HCT116 (cell line): Measurements from ENCODE around the gene SLC18B1. TPM values are rescaled to one million over a fixed set of nuclear protein-coding genes. Genes with fewer than 3 reads are reported as not detected.

ENCODE experiments used
- ATAC-seq: fragments of 200-7000 bp; cut with Tn5 transposase; 2 replicates; pipeline ENCODE4 v1.9.1; 2020; ENCODE audit warnings: mild to moderate bottlenecking, moderate library complexity
- BruUV-seq: library from RNA; stranded (reverse); fragments of 400-500 nt; replicated peaks from 2 replicates; lab custom pipeline; 2021; lab: Mats Ljungman, UMichigan
- CTCF ChIA-PET: fragments of 300-600 bp; sonication (Branson Sonifier 250); formaldehyde crosslinking; loops from one replicate; lab custom pipeline; 2021; ENCODE audit warnings: antibody characterized with exemption; lab: Charles Lee
- POLR2A ChIA-PET: fragments of 300-600, 350-600 bp; sonication (Branson Sonifier 250); formaldehyde crosslinking; loops from one replicate; lab custom pipeline; 2021; ENCODE audit warnings: antibody characterized with exemption; lab: Charles Lee
- RAD21 ChIA-PET, 2 experiments: fragments of 300-600 bp; sonication (Branson Sonifier 250); formaldehyde crosslinking; loops; one replicate each; lab custom pipeline; 2023; ENCODE audit warnings: low total read pairs in 2 of 2; ENCODE audit not compliant: uncharacterized antibody in 2 of 2, unreplicated experiment in 2 of 2, low non-redundant PET in 1 of 2; lab: Charles Lee
- DNase-seq: peaks from one replicate; pipeline ENCODE4 v3.0.0-alpha.2; 2010; ENCODE audit warnings: low read depth, low spot score
- H2AFZ ChIP-seq: fragments of 200-600 bp; shearing (Covaris generic), sonication (generic); 2 replicates; pipeline ENCODE4 v1.6.1; 2017; ENCODE audit warnings: low read depth, mixed run types, mixed read lengths, antibody characterized with exemption, low read length; ENCODE audit not compliant: poor library complexity, severe bottlenecking
- H3K27ac ChIP-seq: 2 replicates; pipeline ENCODE4 v1.5.1; 2012; ENCODE audit warnings: low read depth, low read length
- H3K27me3 ChIP-seq: fragments of 200-600 bp; sonication (generic); 2 replicates; pipeline ENCODE4 v1.6.1; 2016; ENCODE audit warnings: mixed run types, low read length, mixed read lengths; ENCODE audit not compliant: insufficient read depth
- H3K36me3 ChIP-seq, 2 experiments: fragments of 200-500 bp in 1 of 2; fragments of 200-600 bp in 1 of 2; sonication (Bioruptor generic) in 1 of 2; sonication (generic) in 1 of 2; 2 replicates each; pipeline versions ENCODE4 v1.5.1 to v1.6.1; 2014 to 2016; ENCODE audit warnings: low read length in 2 of 2, inconsistent platforms in 1 of 2, mixed read lengths in 1 of 2, mixed run types in 1 of 2; ENCODE audit not compliant: insufficient read depth in 2 of 2, control insufficient read depth in 1 of 2
- H3K4me1 ChIP-seq, 2 experiments: fragments of 200-600 bp in 1 of 2; sonication (generic) in 1 of 2; 2 replicates each; pipeline versions ENCODE4 v1.5.1 to v1.6.1; 2012 to 2017; ENCODE audit warnings: low read length in 2 of 2, inconsistent platforms in 1 of 2, mild to moderate bottlenecking in 1 of 2, mixed read lengths in 1 of 2, mixed run types in 1 of 2, moderate library complexity in 1 of 2; ENCODE audit not compliant: insufficient read depth in 2 of 2, control insufficient read depth in 1 of 2
- H3K4me2 ChIP-seq: fragments of 200-600 bp; sonication (generic); 2 replicates; pipeline ENCODE4 v1.6.1; 2017; ENCODE audit warnings: mixed run types, low read length, mixed read lengths
- H3K4me3 ChIP-seq, 2 experiments: fragments of 200-600 bp in 1 of 2; sonication (generic) in 1 of 2; replicated peaks in 1 of 2; 2 replicates each; pipeline ENCODE4 v1.5.1; 2011 to 2016; ENCODE audit warnings: low read length in 2 of 2, control low read depth in 1 of 2, low read depth in 1 of 2, mild to moderate bottlenecking in 1 of 2, mixed read lengths in 1 of 2, mixed run types in 1 of 2
- H3K79me2 ChIP-seq: fragments of 200-600 bp; sonication (generic); 2 replicates; pipeline ENCODE4 v1.6.1; 2017; ENCODE audit warnings: mild to moderate bottlenecking, mixed run types, low read length, moderate library complexity, mixed read lengths; ENCODE audit not compliant: insufficient read depth
- H3K9ac ChIP-seq: fragments of 200-600 bp; sonication (generic); 2 replicates; pipeline ENCODE4 v1.6.1; 2016; ENCODE audit warnings: low read length, mixed read lengths
- H3K9me2 ChIP-seq: fragments of 200-600 bp; sonication (generic), shearing (Covaris generic); 2 replicates; pipeline ENCODE4 v1.6.1; 2017; ENCODE audit warnings: mixed run types, mild to moderate bottlenecking, moderate library complexity; ENCODE audit not compliant: insufficient read depth
- H3K9me3 ChIP-seq, 2 experiments: fragments of 200-500 bp in 1 of 2; fragments of 200-600 bp in 1 of 2; sonication (Bioruptor generic) in 1 of 2; sonication (generic) in 1 of 2; 2 replicates each; pipeline ENCODE4 v1.6.1; 2014 to 2017; ENCODE audit warnings: low read length in 2 of 2, mixed read lengths in 2 of 2, inconsistent platforms in 1 of 2, low read depth in 1 of 2, mild to moderate bottlenecking in 1 of 2, mixed run types in 1 of 2, moderate library complexity in 1 of 2; ENCODE audit not compliant: control insufficient read depth in 1 of 2, insufficient read depth in 1 of 2
- H4K20me1 ChIP-seq: fragments of 200-600 bp; sonication (generic), shearing (Covaris generic); 2 replicates; pipeline ENCODE4 v1.6.1; 2017; ENCODE audit warnings: mixed run types, mild to moderate bottlenecking, moderate library complexity; ENCODE audit not compliant: insufficient read depth
- CBX3 ChIP-seq: IDR thresholded peaks from 2 replicates; pipeline ENCODE4 v1.6.1; 2012; ENCODE audit warnings: low read depth
- CEBPB ChIP-seq: IDR thresholded peaks from 2 replicates; pipeline ENCODE4 v1.6.1; 2012; ENCODE audit warnings: low read depth
- CTCF ChIP-seq, 3 experiments: fragments of 200-600 bp in 1 of 3; sonication (generic) in 1 of 3; IDR thresholded peaks in 2 of 3; conservative IDR thresholded peaks in 1 of 3; 2 replicates each; pipeline ENCODE4 v1.5.1; 2012 to 2017; ENCODE audit warnings: low read depth in 2 of 3, low read length in 2 of 3, antibody characterized with exemption in 1 of 3, borderline replicate concordance in 1 of 3, control low read depth in 1 of 3, mild to moderate bottlenecking in 1 of 3, mixed read lengths in 1 of 3, mixed run types in 1 of 3, moderate library complexity in 1 of 3; ENCODE audit not compliant: insufficient read depth in 1 of 3
- ELF1 ChIP-seq: IDR thresholded peaks from 2 replicates; pipeline ENCODE4 v1.6.1; 2012; ENCODE audit warnings: low read depth, borderline replicate concordance
- EZH2 ChIP-seq: fragments of 200-600 bp; sonication (generic); IDR thresholded peaks from 2 replicates; pipeline ENCODE4 v1.6.1; 2017; ENCODE audit warnings: antibody characterized with exemption, mixed run types
- FOSL1 ChIP-seq: IDR thresholded peaks from 2 replicates; pipeline ENCODE4 v1.6.1; 2012; ENCODE audit warnings: low read depth
- JUND ChIP-seq: IDR thresholded peaks from 2 replicates; pipeline ENCODE4 v1.6.1; 2012
- MAX ChIP-seq: IDR thresholded peaks from 2 replicates; pipeline ENCODE4 v1.6.1; 2012
- POLR2A ChIP-seq: IDR thresholded peaks from 2 replicates; pipeline ENCODE4 v1.7.0; 2011; ENCODE audit warnings: borderline replicate concordance; ENCODE audit not compliant: insufficient read depth, insufficient read length; ENCODE audit errors: extremely low read depth
- POLR2AphosphoS5 ChIP-seq: IDR thresholded peaks from 2 replicates; pipeline ENCODE4 v1.6.1; 2011; ENCODE audit warnings: mild to moderate bottlenecking, low read depth, low read length, moderate library complexity
- RAD21 ChIP-seq: IDR thresholded peaks from 2 replicates; pipeline ENCODE4 v1.6.1; 2012; ENCODE audit warnings: low read depth, mild to moderate bottlenecking
- REST ChIP-seq: IDR thresholded peaks from 2 replicates; pipeline ENCODE4 v1.6.1; 2012; ENCODE audit warnings: low read depth
- SIN3A ChIP-seq: IDR thresholded peaks from 2 replicates; pipeline ENCODE4 v1.6.1; 2012; ENCODE audit warnings: low read depth
- SP1 ChIP-seq: IDR thresholded peaks from 2 replicates; pipeline ENCODE4 v1.6.1; 2012; ENCODE audit warnings: low read depth
- SRF ChIP-seq: IDR thresholded peaks from 2 replicates; pipeline ENCODE4 v1.6.1; 2012; ENCODE audit warnings: low read depth
- TCF7L2 ChIP-seq: IDR thresholded peaks from 2 replicates; pipeline ENCODE4 v1.7.0; 2011; ENCODE audit warnings: borderline replicate concordance, inconsistent platforms; ENCODE audit not compliant: insufficient read depth, insufficient read length; ENCODE audit errors: extremely low read depth
- YY1 ChIP-seq: IDR thresholded peaks from 2 replicates; pipeline ENCODE4 v1.6.1; 2011; ENCODE audit warnings: low read length, low read depth, moderate library complexity, mild to moderate bottlenecking; ENCODE audit not compliant: insufficient replicate concordance; ENCODE audit errors: extremely low read depth
- ZNF274 ChIP-seq: fragments of 200-500 bp; sonication (Bioruptor generic); IDR thresholded peaks from 2 replicates; pipeline ENCODE4 v1.6.1; 2014; ENCODE audit warnings: mild to moderate bottlenecking, low read depth, low read length, inconsistent platforms
- intact Hi-C: fragments of 100-400 bp; cut with micrococcal nuclease; formaldehyde crosslinking; loops from 2 replicates; pipeline ENCODE4 v1.10.0; 2022
- total RNA-seq: library from RNA; stranded (reverse); gene quantifications from one replicate; pipeline ENCODE4 v1.2.1, GENCODE V29; 2021; ENCODE audit not compliant: unreplicated experiment

SLC18B1 gene
- total RNA-seq, 1 experiment from 2014 or later: 18.1 TPM

- H3K4me3 ChIP-seq: no peak overlapping the region
- H2AFZ ChIP-seq: no peak overlapping the region
- H4K20me1 ChIP-seq: no peaks in the 10 kb centered on the region
- no peak for DNase-seq
- no peaks in the 10 kb centered on the region for H3K27me3 ChIP-seq
- ChIA-PET CTCF (interaction anchor here (4.6 kb wide), 1 partner anchor 130 kb away, joined by 53 read pairs; no protein-coding TSS in a partner anchor), POLR2A (no interaction called here), RAD21 (no interaction called here)
- H3K9me2 ChIP-seq: no peaks in the 10 kb centered on the region
- intact Hi-C loops: loop anchor here (5.0 to 10.0 kb wide), 2 partner anchors 104 to 352 kb away; no protein-coding TSS in a partner anchor
- ATAC-seq: no peak
- H3K79me2 ChIP-seq: no peaks in the 10 kb centered on the region
- no peaks in the 10 kb centered on the region for H3K36me3 ChIP-seq
- H3K27ac ChIP-seq: no peak overlapping the region
- H3K9ac ChIP-seq: no peak overlapping the region
- no peak for TF ChIP-seq REST
- no peak for TF ChIP-seq FOSL1
- TF ChIP-seq CEBPB: no peak
- TF ChIP-seq TCF7L2: no peak
- no peak for TF ChIP-seq CTCF (IDR thresholded peaks at IDR 0.05 in 2 of 3, conservative IDR thresholded peaks at IDR 0.05 in 1 of 3; ENCODE audit: borderline replicate concordance in 1 of 3, insufficient read depth in 1 of 3, low read depth in 2 of 3, low read length in 2 of 3)
- no peak for TF ChIP-seq MAX
- TF ChIP-seq ZNF274: no peak
- TF ChIP-seq RAD21: no peak
- TF ChIP-seq SRF: no peak
- TF ChIP-seq YY1: no peak
- TF ChIP-seq POLR2A: no peak
- TF ChIP-seq POLR2AphosphoS5: no peak
- TF ChIP-seq CBX3: no peak
- no peak for TF ChIP-seq EZH2
- no peak for TF ChIP-seq SP1
- no peak for TF ChIP-seq ELF1
- TF ChIP-seq JUND: no peak
- no peak for TF ChIP-seq SIN3A
- no TSS peak for BruUV-seq
- no peaks in the 10 kb centered on the region for H3K4me1 ChIP-seq
- H3K4me2 ChIP-seq: no peak overlapping the region
- H3K9me3 ChIP-seq: no peaks in the 10 kb centered on the region
Measured at GRCh38 chr6:132832891-132833290, 34.5 kb upstream of the SLC18B1 start.
